Body of pancreas (tissue), 4 donors: Measurements from ENCODE around the gene FILIP1L.

Source experiments
- POLR2A ChIP-seq, 3 donors: fragments of 450-650 bp; IDR thresholded peaks; one replicate each; pipeline ENCODE4 v1.6.1; 2016; ENCODE audit warnings: antibody characterized with exemption in 3 of 3, mild to moderate bottlenecking in 2 of 3
- TF ChIP-seq, protein P1 (sequence below), 7 experiments: fragments of 450-650 bp in 4 of 7; fragments of 200-600 bp in 3 of 7; sonication (generic) in 3 of 7; IDR thresholded peaks; one replicate each; pipeline ENCODE4 v1.5.1; 2016 to 2019; ENCODE audit warnings: antibody characterized with exemption in 7 of 7

DNA sequence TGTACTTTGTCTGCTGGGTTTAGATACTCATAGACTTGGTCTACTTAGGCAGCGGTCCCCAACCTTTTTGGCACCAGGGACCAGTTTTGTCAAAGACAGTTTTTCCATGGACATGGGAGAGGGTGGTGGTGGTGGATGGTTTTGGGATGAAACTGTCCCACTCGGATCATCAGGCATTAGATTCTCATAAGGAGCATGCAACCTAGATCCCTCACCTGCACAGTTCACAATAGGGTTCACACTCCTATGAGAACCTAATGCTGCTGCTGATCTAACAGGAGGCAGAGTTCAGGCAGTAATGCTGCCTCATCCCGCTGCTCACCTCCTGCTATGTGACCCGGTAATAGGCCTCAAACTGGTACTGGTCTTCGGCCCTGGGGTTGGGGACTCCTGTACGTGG is 251.3 kb downstream of the FILIP1L start:
- TF ChIP-seq, protein P1, sequence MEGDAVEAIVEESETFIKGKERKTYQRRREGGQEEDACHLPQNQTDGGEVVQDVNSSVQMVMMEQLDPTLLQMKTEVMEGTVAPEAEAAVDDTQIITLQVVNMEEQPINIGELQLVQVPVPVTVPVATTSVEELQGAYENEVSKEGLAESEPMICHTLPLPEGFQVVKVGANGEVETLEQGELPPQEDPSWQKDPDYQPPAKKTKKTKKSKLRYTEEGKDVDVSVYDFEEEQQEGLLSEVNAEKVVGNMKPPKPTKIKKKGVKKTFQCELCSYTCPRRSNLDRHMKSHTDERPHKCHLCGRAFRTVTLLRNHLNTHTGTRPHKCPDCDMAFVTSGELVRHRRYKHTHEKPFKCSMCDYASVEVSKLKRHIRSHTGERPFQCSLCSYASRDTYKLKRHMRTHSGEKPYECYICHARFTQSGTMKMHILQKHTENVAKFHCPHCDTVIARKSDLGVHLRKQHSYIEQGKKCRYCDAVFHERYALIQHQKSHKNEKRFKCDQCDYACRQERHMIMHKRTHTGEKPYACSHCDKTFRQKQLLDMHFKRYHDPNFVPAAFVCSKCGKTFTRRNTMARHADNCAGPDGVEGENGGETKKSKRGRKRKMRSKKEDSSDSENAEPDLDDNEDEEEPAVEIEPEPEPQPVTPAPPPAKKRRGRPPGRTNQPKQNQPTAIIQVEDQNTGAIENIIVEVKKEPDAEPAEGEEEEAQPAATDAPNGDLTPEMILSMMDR (IDR thresholded peaks at IDR 0.05): no peak
- no peak for TF ChIP-seq POLR2A (IDR thresholded peaks at IDR 0.05)
